ENCODE measurements around the gene DSE. TPM values are rescaled to one million over a fixed set of nuclear protein-coding genes. Genes with fewer than 3 reads are reported as not detected.

Gene DSE
- total RNA-seq, 1 experiment from 2014 or later: 5.4 TPM

- in situ Hi-C loops (cut with HindIII; ENCODE audit: low pct_unique_long_range_greater_than_20kb, low sequenced_read_pairs): no loop called here
- no peaks in the 10 kb centered on the region for H3K9me3 ChIP-seq (ENCODE audit: control insufficient read depth, insufficient read depth, low read depth, low read length)
- peaks cover 3% of the 10 kb centered on the region; the same call in 1 of the 2 replicates for H3K27me3 ChIP-seq (ENCODE audit: control insufficient read depth, insufficient read depth, low read length)
- ChIA-PET POLR2A (no interaction called here), CTCF (no interaction called here)
- no peak overlapping the region for H3K27ac ChIP-seq (ENCODE audit: low read length)
- intact Hi-C loops (cut with micrococcal nuclease; ENCODE audit: unreplicated experiment): no loop called here
- 0 out of 2 replicates have a peak, but pooled peaks cover 2% of the 10 kb centered on the region for H3K36me3 ChIP-seq (ENCODE audit: control insufficient read depth, insufficient read depth, low read length)
- TF ChIP-seq SIN3A (IDR thresholded peaks at IDR 0.05; ENCODE audit: borderline replicate concordance, insufficient read depth, low read depth, low read length) (no peak), CTCF (IDR thresholded peaks at IDR 0.05) (no peak), POLR2AphosphoS5 (IDR thresholded peaks at IDR 0.05; ENCODE audit: low read depth, low read length) (no peak), REST (IDR thresholded peaks at IDR 0.05; ENCODE audit: insufficient read depth in 1 of 2, low read depth in 2 of 2, low read length in 1 of 2) (no peak), TCF7L2 (IDR thresholded peaks at IDR 0.05; ENCODE audit: low read depth, low read length) (no peak)
- no peak overlapping the region for H3K4me3 ChIP-seq (ENCODE audit: low read depth in 2 of 2, low read length in 2 of 2)
- ATAC-seq (no peak), DNase-seq (ENCODE audit: low read depth, low spot score) (no peak)
- BruUV-seq (replicated peaks): no TSS peak
- no peaks in the 10 kb centered on the region for H3K4me1 ChIP-seq (ENCODE audit: control insufficient read depth, insufficient read depth, low read length)
Observed at GRCh38 chr6:116385921-116386320, 15.2 kb downstream of the DSE start.

- Histone ChIP-seq H3K36me3 (ENCODE audit: control insufficient read depth, insufficient read depth, low read length) (0 out of 2 replicates have a peak, but pooled peaks cover 2% of the 10 kb centered on the region), H3K4me1 (ENCODE audit: control insufficient read depth, insufficient read depth, low read length) (no peaks in the 10 kb centered on the region), H3K27me3 (ENCODE audit: control insufficient read depth, insufficient read depth, low read length) (peaks cover 3% of the 10 kb centered on the region; the same call in 1 of the 2 replicates), H3K9me3 (ENCODE audit: control insufficient read depth, insufficient read depth, low read depth, low read length) (no peaks in the 10 kb centered on the region), H3K4me3 (ENCODE audit: low read depth in 2 of 2, low read length in 2 of 2) (no peak overlapping the region), H3K27ac (ENCODE audit: low read length) (no peak overlapping the region)
- ChIA-PET POLR2A (no interaction called here), CTCF (no interaction called here)
- TF ChIP-seq POLR2AphosphoS5 (IDR thresholded peaks at IDR 0.05; ENCODE audit: low read depth, low read length) (no peak), TCF7L2 (IDR thresholded peaks at IDR 0.05; ENCODE audit: low read depth, low read length) (no peak), CTCF (IDR thresholded peaks at IDR 0.05) (no peak), SIN3A (IDR thresholded peaks at IDR 0.05; ENCODE audit: borderline replicate concordance, insufficient read depth, low read depth, low read length) (no peak), REST (IDR thresholded peaks at IDR 0.05; ENCODE audit: insufficient read depth in 1 of 2, low read depth in 2 of 2, low read length in 1 of 2) (no peak)
- DNase-seq (ENCODE audit: low read depth, low spot score): no peak
- BruUV-seq (replicated peaks): no TSS peak
- ATAC-seq: no peak; the same call in 1 of the 2 replicates
- intact Hi-C loops (cut with micrococcal nuclease; ENCODE audit: unreplicated experiment): no loop called here
- in situ Hi-C loops (cut with HindIII; ENCODE audit: low pct_unique_long_range_greater_than_20kb, low sequenced_read_pairs): no loop called here
Observed at GRCh38 chr6:116386581-116387299, 16.0 kb downstream of the DSE start.

Data from Panc1 (cell line).